DMS114 treated with DMSO at 0.1 percent for 48 hours (cell line): ENCODE data around the gene ACTL10.
"Not testable (repeated sequence)": the region's sequence is repeated elsewhere in the genome, so short reads cannot be mapped to it uniquely, and the experiment has no call there.

Experiments used
- DNase-seq: peaks from one replicate; lab custom pipeline; 2025; ENCODE audit not compliant: unreplicated experiment; lab: John Stamatoyannopoulos, UW

Gene ACTL10

DNA sequence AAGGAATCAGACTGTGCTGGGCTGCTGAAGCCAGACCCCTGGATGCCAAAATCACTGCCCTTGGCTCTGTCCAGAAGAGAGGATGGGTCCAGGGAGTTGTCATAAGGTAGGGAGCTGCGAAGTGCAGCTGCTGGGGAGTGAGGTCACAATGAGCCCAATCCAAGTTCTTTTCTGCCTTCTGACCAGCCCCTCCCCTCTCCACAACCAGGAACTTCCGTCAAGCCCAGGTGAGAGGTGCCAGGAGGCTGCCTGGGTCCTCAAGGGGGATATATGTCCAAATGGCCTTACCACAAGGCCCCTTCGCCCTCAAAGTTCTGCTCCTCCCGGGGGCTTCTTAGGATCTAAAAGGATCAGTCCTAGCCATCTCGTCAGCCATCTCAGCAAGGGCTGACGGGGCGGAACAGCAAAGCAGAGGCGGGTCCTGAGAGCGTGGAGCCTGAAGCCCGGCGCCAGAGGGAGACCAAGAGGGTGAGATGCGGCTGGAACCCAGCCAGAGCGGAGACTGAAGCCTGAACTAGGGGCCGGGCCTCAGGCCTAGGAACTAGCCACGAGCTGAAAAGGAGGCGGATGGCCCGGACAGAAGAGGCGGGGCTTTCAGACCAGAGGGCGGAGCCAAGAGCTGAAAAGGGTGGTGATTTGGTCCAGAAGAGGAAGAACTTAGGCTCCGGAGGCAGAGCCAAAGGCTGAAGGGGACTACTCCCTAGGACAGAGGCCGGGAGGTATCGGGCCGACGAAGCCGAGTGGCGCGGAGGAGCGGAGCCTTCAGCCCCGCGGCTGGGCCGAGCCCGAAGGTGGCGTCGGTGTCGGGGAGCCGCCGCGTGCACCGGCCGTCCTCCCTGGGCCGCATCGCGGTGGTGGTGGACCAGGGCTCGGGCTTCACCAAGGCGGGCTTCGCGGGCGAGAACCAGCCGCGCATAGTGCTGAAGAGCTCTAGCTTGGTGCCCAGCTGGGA lies at the start of gene ACTL10:
Gene ACTL10, plus strand, starts transcription at position 651 of the 952 bp plus-strand sequence. CDS start 555 bp downstream, outside the sequence.
- no peak for DNase-seq

DNA sequence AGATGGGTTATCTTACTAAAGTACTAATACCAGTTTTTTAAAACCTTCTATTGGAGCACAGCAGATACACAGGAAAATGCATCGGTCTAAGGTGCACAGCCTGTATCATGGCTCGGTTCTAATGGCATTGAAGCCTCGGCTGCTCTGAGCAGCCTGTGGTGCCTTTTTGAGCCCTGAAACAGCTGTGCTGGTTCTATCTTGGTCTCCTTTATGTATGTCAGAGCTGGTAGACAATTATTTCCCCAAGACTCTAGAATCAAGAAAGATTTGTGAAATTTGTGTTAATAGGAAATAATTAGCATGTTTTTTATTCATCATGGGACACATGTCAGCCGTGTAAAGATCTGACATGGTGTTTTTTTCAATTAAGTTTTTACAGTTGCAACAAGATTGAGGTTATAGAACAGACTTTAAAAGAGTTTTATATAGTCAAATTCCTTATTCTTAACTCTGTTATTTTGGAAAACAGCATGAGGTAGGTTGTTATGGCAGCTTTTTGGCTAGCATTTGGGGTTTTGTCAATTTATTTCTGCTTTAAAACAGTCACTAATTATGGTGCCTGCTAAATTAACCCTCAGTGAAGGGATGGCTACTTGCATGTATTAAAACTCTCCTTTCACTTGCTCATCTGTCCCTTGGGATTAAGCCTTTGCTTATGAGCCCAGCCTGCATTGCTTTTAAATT lies 44.9 kb upstream of the ACTL10 start:
- no peak for DNase-seq

DNA sequence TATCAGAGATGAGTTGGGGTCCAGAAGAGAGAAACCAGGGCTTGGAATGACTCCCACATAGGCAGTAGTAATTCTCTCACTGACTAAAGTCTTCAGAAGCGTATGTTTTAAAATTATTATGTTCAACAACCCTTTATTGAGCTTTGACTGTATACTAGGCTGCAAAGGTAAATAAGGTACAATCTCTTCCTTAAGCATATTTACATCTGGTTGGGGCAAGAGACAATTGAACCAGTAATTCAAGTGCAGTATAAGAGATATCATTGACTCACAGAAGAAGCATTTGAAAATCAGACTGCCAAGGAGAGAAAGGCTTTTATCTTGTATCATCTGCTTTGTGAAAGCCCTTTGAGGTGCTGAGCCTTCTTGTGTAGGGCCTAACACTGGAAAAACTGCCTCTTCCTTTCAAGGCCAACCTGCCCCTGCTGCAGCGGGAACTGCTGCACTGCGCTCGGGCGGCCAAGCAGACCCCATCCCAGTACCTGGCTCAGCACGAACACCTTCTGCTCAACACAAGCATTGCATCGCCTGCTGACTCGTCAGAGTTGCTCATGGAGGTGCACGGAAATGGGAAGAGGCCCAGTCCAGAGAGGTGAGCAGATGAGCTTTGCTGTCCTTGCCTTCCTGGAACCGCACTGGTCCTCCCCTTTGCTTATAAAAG lies 43.9 kb upstream of the ACTL10 start:
- DNase-seq, result no peak

DNA sequence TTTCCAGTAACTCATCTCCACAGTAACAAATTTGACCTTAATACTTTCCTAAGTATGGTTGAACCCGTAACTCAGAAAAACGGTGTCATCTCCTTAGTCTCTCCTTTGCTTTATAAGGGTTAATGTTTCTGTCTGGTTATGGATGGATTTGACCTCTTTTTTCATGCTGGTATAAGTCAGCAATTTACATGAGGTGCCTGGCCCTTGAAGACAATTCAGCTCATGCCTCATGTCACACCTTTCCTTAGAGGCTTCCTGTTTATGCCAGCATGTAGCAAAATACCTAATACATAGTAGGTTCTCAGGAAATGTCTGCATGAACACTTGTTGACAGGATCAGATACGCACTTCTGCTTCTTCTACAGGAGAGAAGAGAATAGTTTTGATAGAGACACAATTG lies 42.3 kb upstream of the ACTL10 start:
- DNase-seq, result no peak

DNA sequence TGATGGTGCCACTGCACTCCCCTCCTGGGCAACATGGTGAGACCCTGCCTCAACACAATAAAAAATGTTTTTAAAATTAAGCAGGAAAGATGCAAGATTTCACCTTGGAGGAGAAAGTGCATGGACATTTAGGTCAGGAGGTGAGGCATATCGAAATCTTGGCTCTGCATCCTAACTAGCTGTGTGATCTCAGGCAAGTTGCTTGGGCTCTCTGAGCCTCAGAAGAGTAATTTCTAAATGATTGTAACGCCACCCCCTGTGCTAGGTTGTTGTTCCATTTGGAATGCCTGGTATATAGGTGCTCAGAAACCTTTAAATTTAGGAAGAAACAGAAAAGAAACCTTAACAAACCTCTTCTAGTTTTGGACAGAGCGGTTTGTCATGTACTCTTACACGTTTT lies 40.6 kb upstream of the ACTL10 start:
- no peak for DNase-seq

DNA sequence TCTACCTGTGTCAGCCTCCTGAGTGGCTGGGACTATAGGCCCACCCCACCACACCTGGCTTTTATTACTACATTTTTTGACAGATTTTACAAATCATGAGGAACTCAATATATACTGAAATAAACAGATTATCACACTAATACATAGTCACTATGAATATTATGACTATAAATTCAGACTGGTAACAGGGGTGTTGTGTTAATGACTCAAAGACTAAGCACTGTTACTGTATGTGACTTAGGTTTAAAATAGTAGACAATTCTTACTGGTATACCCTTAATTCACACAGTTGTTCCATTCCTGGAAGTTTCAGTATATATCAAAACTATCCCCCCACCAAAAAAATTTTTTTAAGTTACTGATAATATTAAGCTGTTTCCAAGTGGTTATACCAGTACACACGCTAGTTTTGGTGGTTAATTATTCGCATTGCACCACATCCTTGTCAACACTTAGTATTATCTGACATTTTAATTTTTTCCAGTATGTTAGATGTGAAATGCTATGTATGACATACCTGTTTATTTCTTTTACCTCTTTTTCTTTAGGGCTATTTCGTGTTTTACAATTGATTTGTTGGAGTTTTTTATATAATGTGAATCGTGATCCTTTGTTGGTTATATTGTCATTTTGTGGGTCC lies 39.0 kb upstream of the ACTL10 start:
- no peak for DNase-seq

DNA sequence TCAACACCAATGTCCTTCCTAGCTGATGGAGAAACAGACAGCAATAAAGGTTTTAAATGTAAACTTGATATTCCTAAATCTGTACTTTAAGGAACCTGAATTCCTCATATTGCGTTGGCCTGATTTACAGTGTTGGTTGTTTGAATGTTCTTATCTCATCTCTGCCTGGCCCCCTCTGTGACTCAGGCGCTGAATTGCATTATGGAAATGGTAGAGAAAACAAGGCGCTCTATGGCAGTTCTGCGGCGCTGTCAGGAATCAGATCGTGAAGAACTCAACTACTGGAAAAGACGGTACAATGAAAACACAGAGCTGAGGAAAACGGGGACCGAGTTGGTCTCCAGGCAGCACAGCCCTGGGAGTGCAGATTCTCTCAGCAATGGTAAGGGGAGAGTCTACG lies 37.2 kb upstream of the ACTL10 start:
- DNase-seq, result no peak

DNA sequence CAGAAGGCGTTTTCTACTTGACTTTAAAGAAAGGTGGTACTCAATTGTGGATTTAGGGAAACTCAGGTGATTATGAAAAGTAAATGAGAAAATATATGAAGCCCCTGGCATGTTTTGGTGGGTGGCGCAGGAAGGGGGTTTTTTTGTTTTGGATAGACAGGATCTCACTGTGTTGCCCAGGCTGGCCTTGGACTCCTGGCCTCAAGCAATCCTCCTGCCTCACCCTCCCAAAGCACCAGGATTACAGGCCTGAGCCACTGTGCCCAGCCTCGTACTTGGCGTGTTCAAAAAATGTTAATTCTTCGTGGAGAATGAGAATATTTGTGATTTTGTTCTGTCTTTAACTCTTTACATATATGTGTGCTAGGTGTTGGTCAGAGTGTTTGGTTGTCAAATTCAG lies 36.8 kb upstream of the ACTL10 start:
- DNase-seq, result no peak

DNA sequence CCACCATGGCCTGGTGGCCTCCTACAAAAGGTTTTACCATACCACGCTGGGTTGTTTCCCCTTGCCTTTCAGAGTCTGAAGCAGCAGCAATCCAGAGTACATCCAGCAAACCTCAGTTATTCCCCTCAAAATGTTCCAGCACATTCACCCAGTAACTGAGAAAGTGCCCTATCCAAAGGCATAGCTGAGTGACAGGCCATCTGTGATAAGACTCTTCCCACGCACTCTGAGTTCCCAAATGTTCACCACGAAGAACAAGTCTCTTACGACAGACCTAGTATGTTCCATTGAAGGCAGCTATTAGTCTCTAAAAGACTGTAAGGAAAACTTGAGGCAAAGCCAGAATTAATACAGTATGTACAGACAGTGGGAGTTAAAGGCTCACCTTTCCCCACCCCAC lies 36.2 kb upstream of the ACTL10 start:
- DNase-seq, result no peak

DNA sequence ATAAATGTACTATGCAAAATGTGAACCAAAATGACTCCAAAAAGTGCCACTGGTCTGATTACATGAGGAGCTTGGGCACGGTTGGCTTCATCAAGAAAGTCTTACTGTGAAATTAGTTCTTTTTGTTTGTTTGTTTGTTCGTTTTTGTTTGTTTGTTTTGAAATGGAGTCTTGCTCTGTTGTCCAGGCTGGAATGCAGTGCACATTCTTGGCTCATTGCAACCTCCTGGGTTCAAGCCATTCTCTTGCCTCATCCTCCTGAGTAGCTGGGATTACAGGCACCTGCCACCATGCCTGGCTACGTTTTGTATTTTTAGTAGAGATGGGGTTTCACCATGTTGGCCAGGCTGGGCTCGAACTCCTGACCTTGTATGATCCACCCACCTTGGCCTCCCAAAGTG lies 34.8 kb upstream of the ACTL10 start:
- DNase-seq, result not testable (repeated sequence)

DNA sequence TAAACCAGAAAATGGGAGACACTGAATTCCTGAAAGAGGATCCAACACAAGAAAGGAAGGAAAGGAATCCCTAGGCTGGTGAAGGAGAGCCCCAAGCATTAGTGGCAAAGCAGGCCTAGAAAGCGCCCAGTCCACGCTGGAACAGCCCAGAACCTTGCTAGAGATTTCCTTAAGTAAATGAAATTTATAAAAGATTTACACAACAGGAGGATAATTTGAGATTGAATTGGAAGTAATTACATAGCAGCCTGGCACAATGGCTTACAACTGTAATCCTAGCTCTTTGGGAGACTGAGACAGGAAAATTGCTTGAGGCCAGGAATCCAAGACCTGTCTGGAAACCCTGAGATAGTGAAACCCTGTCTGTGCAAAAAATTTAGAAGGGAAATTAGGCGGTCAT lies 31.4 kb upstream of the ACTL10 start:
- DNase-seq, result no peak

DNA sequence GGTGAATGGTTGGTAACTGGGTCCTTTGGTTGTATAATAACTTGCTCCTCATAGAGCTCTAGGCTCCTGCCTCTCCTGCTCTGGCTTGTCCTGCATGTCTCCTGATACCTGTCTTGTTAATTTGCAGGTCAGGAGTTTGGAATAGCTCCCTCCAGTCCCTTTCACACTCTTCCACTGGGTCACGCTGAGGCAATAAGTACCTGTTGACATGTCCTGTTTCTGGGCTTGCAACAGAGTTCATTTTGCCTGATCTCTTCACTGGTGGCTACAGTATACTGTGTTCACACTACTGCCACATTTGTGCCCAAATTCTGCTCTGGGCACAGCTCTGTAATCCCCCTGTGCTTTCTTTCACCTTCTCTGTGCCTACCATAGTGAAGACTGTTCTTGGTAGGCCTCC lies 30.0 kb upstream of the ACTL10 start:
- DNase-seq, result no peak

DNA sequence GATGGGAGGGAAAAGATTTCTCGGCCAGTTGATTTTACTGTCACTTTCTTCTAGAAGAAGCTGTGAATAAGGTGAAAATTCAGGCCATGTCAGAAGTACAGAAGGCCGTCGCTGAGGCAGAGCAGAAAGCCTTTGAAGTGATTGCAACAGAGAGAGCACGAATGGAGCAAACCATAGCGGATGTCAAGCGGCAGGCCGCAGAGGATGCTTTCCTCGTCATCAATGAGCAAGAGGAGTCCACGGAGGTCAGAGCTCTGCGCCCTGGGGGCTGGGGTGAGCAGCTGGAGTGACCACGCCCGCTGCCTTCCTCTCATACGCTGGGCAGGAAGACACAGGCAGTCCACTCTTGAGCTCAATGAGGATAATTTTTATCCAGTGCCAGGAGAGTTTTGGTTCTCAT lies 26.5 kb upstream of the ACTL10 start:
- DNase-seq, result no peak

DNA sequence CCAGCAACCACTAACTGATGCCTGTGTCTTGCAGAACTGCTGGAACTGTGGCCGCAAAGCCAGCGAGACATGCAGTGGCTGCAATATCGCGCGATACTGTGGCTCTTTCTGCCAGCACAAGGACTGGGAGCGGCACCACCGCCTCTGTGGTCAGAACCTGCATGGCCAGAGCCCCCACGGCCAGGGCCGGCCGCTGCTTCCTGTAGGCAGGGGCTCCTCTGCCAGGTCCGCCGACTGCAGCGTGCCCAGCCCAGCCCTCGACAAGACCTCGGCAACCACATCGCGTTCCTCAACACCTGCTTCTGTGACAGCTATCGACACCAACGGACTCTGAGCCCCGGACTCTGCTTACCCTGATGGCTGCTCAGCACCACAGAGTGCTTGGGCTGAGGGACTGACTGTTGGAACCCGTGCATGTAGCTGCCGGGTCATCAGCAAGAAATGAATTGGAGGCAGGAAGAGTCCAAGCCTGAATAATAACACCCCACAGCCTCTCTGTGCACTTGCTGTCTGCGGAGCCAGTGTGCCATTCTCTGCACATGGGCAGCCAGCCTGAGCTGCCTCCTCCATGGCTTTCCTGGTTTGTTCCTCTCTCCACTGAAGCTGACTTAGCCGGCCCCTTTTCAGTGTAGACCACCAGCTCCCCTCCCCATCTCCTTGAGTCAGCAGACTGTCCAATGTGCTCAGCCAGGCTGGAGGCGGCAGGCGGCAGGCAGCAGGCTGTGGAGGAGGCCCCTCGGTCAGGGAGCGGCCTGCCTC lies 22.3 kb upstream of the ACTL10 start:
- no peak for DNase-seq

DNA sequence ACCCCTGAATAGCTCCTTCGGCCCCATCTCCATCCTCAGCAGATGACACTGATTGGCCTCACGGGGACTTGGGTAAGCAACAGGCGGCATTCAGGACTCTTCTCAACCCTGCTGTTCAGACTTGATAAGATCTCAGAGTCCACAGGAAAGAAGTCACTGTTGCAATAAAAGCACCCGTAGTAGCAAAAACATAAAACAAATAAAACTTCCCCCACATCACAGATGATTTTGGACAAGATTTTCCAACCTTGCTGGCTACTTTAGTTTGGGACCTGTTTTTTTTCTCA lies 21.7 kb upstream of the ACTL10 start:
- no peak for DNase-seq

DNA sequence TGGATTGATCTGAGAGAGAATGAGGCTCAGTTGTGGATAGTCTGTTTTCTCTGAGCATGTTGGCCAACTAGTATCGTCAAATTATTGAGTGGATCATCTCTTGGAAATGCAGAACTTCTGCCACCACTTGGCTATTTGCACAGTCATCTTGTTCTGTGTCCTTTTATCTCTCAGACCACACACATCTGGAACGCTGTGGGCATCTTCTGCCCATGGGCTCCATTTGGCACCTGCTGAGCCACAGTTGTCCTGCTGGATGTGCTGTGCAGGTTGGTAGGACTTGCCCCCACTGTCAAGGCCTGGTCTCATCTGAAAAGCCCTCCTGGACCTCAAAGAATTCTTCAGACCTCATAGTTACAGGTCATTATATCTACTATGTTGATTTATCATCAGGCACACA lies 21.3 kb upstream of the ACTL10 start:
- no peak for DNase-seq

DNA sequence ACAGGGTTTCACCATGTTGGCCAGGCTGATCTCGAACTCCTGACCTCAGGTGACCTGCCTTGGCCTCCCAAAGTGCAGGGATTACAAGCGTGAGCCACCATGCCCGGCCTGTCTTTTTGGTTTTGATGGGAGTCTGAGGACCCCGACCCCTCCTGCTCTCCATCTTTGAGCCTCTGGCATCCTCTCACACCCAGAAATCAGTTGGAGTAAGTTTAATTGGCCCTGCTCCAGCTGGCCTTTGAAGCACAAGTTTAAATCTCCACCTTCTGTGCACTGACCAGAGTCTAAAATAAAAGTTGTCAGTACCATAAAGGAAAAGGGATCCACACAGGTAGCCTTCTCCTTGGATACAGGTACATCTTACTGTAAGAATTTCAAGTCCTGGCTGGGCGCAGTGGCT lies 20.6 kb upstream of the ACTL10 start:
- no peak for DNase-seq

DNA sequence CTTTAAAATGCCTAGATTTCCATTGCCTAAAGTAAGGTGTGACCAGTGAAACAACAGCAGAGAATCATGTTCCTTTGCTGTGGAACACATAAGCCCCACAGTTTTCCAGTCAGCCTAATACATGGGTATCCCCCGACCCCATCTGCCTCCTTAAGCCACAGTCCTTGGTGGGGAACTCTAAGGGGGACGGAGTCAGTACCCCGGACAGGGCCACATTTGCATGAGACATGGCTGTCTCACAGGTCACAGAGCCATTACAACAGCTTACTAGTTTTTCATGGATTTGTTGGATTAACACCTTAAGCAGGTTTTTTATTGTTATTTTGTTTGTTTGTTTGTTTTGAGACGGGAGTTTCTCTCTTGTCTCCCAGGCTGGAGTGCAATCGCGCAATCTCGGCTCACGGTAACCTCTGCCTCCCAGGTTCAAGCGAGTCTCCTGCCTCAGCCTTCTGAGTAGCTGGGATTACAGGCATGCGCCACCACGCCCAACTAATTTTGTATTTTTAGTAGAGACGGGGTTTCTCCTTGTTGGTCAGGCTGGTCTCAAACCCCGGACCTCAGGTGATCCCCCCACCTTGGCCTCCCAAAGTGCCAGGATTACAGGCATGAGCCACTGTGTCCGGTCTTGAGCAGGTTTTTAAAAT lies 19.7 kb upstream of the ACTL10 start:
- DNase-seq, result not testable (repeated sequence)

DNA sequence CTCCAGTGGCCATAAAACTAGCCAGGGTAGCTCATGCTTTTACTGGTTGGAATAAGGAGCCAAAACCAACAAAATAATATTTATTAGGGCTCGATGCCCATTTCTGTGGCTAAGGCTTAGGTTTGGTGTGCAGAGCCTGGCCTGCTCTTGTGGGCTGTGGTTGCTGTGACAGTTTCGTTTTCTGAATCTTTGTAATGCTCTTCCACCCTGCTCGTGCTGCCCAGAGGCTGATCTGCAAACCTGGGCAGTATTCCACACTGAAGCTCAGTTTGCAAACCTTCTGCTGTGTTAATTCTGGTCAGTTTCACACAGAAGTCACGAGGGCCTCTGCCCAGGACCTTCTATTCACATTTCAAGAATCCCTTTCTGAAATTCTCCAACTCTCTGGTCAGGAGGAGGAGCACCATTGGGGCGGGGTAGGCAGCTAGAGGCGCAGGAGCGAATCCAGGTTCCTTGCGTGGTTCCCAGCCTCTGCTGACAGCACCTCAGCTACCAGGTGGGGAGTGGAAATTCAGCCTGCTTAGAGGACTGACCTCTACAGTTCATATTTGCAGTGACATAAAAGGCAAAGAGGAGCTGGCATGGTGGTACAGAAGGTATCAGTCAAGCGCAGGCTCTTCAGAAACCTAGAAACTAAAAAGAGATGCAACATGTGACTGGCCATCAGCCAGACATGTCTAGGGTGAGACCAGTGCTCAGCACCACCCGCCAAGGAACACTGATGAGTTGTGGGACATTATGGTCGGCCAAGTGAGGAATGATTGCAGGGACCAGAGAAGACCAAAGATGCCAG lies 18.9 kb upstream of the ACTL10 start:
- DNase-seq, result no peak
